Upper lobe of left lung (tissue), 6 donors: Measurements from ENCODE around the gene APC2. TPM values are rescaled to one million over a fixed set of nuclear protein-coding genes. Genes with fewer than 3 reads are reported as not detected.

ENCODE experiments used
- ATAC-seq, 2 donors: fragments of 200-7000 bp; cut with Tn5 transposase; one replicate each; pipeline ENCODE4 v1.9.1; 2022; ENCODE audit warnings: mild to moderate bottlenecking in 2 of 2, moderate library complexity in 2 of 2; ENCODE audit not compliant: low FRiP score in 2 of 2
- DNase-seq, 2 donors: peaks; one replicate each; pipeline ENCODE4 v3.0.0-alpha.2; 2019 to 2020
- H3K27ac ChIP-seq, 4 donors: fragments of 200-600 bp; sonication (generic); one replicate each; pipeline ENCODE4 v1.5.1; 2016 to 2019
- H3K27me3 ChIP-seq, 4 donors: fragments of 200-600 bp; sonication (generic); one replicate each; pipeline ENCODE4 v1.5.1; 2017 to 2019
- H3K36me3 ChIP-seq, 4 donors: fragments of 200-600 bp; sonication (generic); one replicate each; pipeline ENCODE4 v1.5.1; 2016 to 2019
- H3K4me1 ChIP-seq, 4 donors: fragments of 200-600 bp; sonication (generic); one replicate each; pipeline ENCODE4 v1.5.1; 2018 to 2019
- H3K4me3 ChIP-seq, 4 donors: fragments of 200-600 bp; sonication (generic); one replicate each; pipeline ENCODE4 v1.5.1; 2017 to 2019; ENCODE audit warnings: mild to moderate bottlenecking in 2 of 4, moderate library complexity in 1 of 4
- H3K9me3 ChIP-seq, 4 donors: fragments of 200-600 bp; sonication (generic); one replicate each; pipeline ENCODE4 v1.5.1; 2018 to 2019
- EP300 ChIP-seq, 4 donors: sonication (generic); formaldehyde crosslinking; IDR thresholded peaks; one replicate each; pipeline ENCODE4 v1.5.1; 2017; ENCODE audit warnings: antibody characterized with exemption in 4 of 4, control low read depth in 2 of 4
- POLR2A ChIP-seq, 4 donors: fragments of 450-650 bp; IDR thresholded peaks; one replicate each; pipeline ENCODE4 v1.5.1; 2016 to 2017; ENCODE audit warnings: antibody characterized with exemption in 4 of 4, mild to moderate bottlenecking in 2 of 4
- POLR2AphosphoS5 ChIP-seq, 2 donors: sonication (generic); formaldehyde crosslinking; IDR thresholded peaks; one replicate each; pipeline ENCODE4 v1.5.1; 2017; ENCODE audit warnings: antibody characterized with exemption in 2 of 2
- WGBS, 2 donors: methylation state at CpG; one replicate each; pipeline ENCODE4 v1.1.5; 2017 to 2018; 5-methylcytosine and 5-hydroxymethylcytosine counted together
- total RNA-seq, 6 donors: library from RNA; depleted of rRNA in 4 of 6; stranded (reverse); fragments of >200 nt in 4 of 6; gene quantifications; one replicate each; pipeline versions ENCODE4 v1.1.0 to v1.2.1, GENCODE V29; 2016 to 2021
- TF ChIP-seq, protein P1 (sequence below), 6 experiments: fragments of 450-650 bp in 4 of 6; fragments of 200-600 bp in 2 of 6; sonication (generic) in 2 of 6; IDR thresholded peaks; one replicate each; pipeline ENCODE4 v1.5.1; 2016 to 2019; ENCODE audit warnings: antibody characterized with exemption in 6 of 6
- donor health status: DM: no; HTN: no; CAD: no; lungs with moderate emphysema.
- donor health status: DM: no; HTN: yes; CAD: no; lungs with severe emphysema.

APC2 gene
- total RNA-seq, 6 donors from 2014 or later: 0.06 to 1.0 (median 0.11) TPM; not detected in 1

DNA sequence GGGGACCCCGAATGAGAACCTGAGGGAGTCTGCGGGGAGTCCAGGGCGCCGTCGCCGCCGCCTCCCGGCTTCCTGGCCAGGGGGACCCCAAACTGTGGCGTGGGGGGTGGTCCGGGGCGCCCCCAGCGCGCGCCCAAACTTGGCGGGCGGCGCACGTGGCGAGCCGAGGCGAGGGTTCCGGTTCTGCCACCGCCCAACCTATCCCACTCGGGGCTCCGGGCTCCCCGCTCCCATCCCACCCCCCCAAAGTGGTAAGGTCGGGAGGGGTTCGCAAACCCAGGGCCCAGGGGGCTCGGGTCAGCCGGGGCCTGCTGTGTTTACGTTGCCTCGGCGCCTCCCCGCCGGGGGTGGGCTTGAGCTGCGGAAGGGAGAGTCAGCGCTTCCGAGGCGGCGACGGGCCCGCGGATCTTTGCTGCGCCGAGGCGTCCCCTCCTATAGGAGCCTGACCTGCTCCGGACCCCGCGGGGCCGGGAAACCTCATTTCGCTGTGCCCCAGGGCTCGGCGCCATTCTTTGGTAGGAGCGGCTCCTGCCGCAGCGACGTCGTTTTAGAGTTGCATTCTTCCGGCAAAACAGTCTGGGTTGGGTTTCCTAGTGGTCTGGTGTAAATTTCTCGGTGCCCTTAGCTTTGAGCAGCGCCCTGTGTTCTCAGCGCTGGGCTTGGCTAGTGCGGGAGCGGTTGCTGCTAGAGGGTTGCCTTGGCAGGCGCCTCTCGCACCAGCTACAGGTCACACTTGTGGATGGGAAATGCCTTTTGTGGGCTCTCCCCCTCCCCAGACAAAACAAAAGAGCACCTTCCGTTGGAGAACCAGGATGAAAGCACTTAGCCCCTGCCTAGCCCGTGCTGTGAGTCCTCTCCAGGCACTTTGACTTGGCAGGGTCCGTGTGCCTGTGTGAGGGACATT lies 41.4 kb upstream of the APC2 start:
- DNase-seq (peak; percentile 77 to 92), ATAC-seq (peak; percentile 25 to 58)
- Histone ChIP-seq H3K27ac (peak overlapping the region; percentile 95 to 98 (median 98)), H3K4me1 (peaks cover 46 to 58% (median 52%) of the 10 kb centered on the region in 4 donors), H3K27me3 (no peaks in the 10 kb centered on the region), H3K9me3 (no peaks in the 10 kb centered on the region), H3K36me3 (peaks cover 0 to 17% (median 10%) of the 10 kb centered on the region in 4 donors), H3K4me3 (peak overlapping the region; percentile 93 to 100 (median 98))
- 2 to 6% methylated on average over 3 to 38 of the region's 69 CpGs for WGBS, 2 donors
- TF ChIP-seq POLR2AphosphoS5 (IDR thresholded peaks at IDR 0.05) (peak in 1 of 2 donors; percentile 33), EP300 (IDR thresholded peaks at IDR 0.05) (no peak), POLR2A (IDR thresholded peaks at IDR 0.05) (peak in 2 of 4 donors; percentile 40 to 62)
- TF ChIP-seq, protein P1, sequence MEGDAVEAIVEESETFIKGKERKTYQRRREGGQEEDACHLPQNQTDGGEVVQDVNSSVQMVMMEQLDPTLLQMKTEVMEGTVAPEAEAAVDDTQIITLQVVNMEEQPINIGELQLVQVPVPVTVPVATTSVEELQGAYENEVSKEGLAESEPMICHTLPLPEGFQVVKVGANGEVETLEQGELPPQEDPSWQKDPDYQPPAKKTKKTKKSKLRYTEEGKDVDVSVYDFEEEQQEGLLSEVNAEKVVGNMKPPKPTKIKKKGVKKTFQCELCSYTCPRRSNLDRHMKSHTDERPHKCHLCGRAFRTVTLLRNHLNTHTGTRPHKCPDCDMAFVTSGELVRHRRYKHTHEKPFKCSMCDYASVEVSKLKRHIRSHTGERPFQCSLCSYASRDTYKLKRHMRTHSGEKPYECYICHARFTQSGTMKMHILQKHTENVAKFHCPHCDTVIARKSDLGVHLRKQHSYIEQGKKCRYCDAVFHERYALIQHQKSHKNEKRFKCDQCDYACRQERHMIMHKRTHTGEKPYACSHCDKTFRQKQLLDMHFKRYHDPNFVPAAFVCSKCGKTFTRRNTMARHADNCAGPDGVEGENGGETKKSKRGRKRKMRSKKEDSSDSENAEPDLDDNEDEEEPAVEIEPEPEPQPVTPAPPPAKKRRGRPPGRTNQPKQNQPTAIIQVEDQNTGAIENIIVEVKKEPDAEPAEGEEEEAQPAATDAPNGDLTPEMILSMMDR (IDR thresholded peaks at IDR 0.05): no peak

DNA sequence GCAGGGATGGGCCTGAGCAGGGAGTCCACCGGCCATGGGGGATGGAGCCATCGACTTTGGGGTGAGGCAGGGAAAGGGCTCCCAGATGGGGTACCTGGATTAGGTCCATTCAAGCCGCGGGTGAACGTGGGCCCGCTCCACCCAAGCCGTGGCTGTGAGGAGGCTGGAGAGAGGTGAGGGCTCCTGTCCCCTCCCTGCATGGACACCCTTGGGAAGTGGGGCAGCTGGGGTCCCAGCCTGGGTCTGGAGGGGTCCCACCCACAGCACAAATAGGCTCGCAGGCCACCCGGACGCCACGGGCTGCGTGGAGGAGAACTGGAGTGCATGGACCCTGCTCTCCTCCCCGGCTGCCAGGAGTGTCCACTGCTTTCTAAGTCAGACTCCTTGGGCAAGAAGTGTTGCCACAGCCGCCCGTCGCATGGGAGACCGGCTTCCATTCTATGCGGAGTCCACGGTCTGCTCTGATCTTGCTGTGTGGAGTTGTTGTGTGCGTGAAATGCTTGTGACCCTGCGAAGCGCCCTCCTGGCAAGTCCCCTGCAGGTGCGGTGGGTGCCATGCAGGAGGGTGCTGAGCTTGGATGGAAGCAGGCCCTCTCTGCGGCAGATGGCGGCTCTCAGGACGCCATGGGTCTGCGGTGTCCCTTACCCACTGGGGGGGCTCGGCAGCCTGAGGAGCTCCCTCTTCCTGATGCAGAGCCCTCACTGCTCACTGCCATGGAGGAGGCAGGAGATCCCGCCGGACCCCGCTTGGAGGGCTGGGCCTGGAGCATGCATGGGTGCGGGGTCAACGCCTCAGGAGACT lies 40.5 kb upstream of the APC2 start:
- no peaks in the 10 kb centered on the region for H3K9me3 ChIP-seq
- no peak for ATAC-seq
- peaks cover 0 to 18% (median 11%) of the 10 kb centered on the region in 4 donors for H3K36me3 ChIP-seq
- DNase-seq: peak in 1 of 2 donors; percentile 76
- TF ChIP-seq POLR2AphosphoS5 (IDR thresholded peaks at IDR 0.05): no peak
- TF ChIP-seq, protein P1 (IDR thresholded peaks at IDR 0.05): no peak
- TF ChIP-seq EP300 (IDR thresholded peaks at IDR 0.05): no peak
- no peak for TF ChIP-seq POLR2A (IDR thresholded peaks at IDR 0.05)
- H3K27me3 ChIP-seq: no peaks in the 10 kb centered on the region
- H3K4me3 ChIP-seq: peak overlapping the region; percentile 93 to 100 (median 98)
- H3K27ac ChIP-seq: peak overlapping the region; percentile 95 to 98 (median 98)
- H3K4me1 ChIP-seq: peaks cover 48 to 65% (median 60%) of the 10 kb centered on the region in 4 donors
- 0 to 59% methylated on average over 2 to 21 of the region's 33 CpGs for WGBS, 2 donors

DNA sequence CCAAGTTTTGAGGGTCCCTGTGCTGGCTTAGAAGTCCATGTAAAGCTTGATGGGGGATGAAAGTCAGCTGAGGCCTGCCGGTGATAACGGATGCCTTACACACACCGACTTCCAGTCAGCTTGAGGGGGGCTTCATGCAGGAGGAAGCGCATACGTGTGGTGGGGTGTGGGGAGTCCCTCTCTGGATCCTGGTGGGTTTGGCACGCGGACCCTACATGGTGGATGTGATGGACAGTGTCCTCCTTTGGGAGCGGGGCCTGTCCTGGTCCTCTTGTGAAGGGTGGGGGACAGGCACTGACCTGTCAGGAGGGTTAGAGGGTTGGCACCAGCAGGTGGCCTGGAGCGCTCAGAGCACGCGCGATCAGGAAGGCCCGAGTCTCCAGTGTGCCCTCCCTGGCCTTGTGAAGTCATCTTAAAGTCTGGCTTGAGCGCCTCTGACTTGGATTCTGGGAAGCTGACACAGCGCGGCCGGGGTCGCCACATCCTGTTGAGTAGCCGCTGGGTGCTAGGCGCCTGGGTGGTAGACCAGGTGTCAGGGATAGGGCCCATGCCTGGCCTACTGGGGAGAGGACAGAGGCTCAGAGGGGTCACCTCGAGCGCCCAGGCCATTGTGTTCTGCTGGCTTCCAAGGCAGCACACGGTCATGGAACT lies 39.7 kb upstream of the APC2 start:
- ATAC-seq: no peak

DNA sequence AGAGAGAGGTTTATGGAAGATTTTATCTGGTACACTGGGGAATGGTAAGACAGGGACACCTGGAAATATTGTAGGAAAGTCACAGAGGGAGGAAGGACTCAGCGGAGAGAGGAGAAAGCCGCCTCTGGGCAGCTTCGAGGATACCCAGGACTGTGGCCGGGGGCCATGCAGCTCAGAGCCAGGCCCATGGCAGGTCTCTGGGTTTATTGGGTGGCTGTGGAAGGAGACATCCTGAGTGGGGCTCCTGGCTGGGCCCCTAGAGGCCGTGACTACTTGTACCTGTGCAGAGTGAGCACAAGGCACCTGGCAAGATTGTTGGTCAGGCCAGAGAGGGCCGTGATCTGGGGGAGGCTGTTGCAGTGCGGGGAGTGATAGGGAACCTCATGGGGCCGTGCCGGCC lies 39.1 kb upstream of the APC2 start:
- ATAC-seq: no peak
- H3K27ac ChIP-seq: peak overlapping the region; percentile 44 to 98 (median 70)
- H3K36me3 ChIP-seq: peaks cover 0 to 18% (median 11%) of the 10 kb centered on the region in 4 donors
- H3K4me3 ChIP-seq: peak overlapping the region in 1 of 4 donors; percentile 99
- WGBS, 2 donors: 75 to 87% methylated on average over 6 to 8 of the region's 9 CpGs
- no peaks in the 10 kb centered on the region for H3K27me3 ChIP-seq
- H3K9me3 ChIP-seq: no peaks in the 10 kb centered on the region
- peaks cover 51 to 79% (median 74%) of the 10 kb centered on the region in 4 donors for H3K4me1 ChIP-seq
- peak in 1 of 2 donors; percentile 34 for DNase-seq
- TF ChIP-seq POLR2A (IDR thresholded peaks at IDR 0.05) (no peak), POLR2AphosphoS5 (IDR thresholded peaks at IDR 0.05) (no peak), EP300 (IDR thresholded peaks at IDR 0.05) (no peak)
- TF ChIP-seq, protein P1 (IDR thresholded peaks at IDR 0.05): no peak

More for the DNA sequence above, 39.7 kb upstream of the APC2 start:
- peak overlapping the region; percentile 95 to 98 (median 98) for H3K27ac ChIP-seq
- 64 to 69% methylated on average over 21 to 23 of the region's 23 CpGs for WGBS, 2 donors
- H3K36me3 ChIP-seq: peaks cover 0 to 18% (median 11%) of the 10 kb centered on the region in 4 donors
- no peaks in the 10 kb centered on the region for H3K27me3 ChIP-seq
- H3K9me3 ChIP-seq: no peaks in the 10 kb centered on the region
- peak; percentile 38 to 78 for DNase-seq
- TF ChIP-seq POLR2AphosphoS5 (IDR thresholded peaks at IDR 0.05) (peak in 1 of 2 donors; percentile 37), EP300 (IDR thresholded peaks at IDR 0.05) (no peak)
- H3K4me3 ChIP-seq: peak overlapping the region in 1 of 4 donors; percentile 99
- H3K4me1 ChIP-seq: peaks cover 48 to 74% (median 69%) of the 10 kb centered on the region in 4 donors
